NOMO-1 treated with DMSO at 0.1 percent for 48 hours (cell line): ENCODE measurements around the gene MRPL51.
"Not testable (repeated sequence)": the region's sequence is repeated elsewhere in the genome, so short reads cannot be mapped to it uniquely, and the experiment has no call there.

Source experiments
- DNase-seq: peaks from one replicate; lab custom pipeline; 2025; ENCODE audit not compliant: unreplicated experiment; lab: John Stamatoyannopoulos, UW

The MRPL51 gene

DNA sequence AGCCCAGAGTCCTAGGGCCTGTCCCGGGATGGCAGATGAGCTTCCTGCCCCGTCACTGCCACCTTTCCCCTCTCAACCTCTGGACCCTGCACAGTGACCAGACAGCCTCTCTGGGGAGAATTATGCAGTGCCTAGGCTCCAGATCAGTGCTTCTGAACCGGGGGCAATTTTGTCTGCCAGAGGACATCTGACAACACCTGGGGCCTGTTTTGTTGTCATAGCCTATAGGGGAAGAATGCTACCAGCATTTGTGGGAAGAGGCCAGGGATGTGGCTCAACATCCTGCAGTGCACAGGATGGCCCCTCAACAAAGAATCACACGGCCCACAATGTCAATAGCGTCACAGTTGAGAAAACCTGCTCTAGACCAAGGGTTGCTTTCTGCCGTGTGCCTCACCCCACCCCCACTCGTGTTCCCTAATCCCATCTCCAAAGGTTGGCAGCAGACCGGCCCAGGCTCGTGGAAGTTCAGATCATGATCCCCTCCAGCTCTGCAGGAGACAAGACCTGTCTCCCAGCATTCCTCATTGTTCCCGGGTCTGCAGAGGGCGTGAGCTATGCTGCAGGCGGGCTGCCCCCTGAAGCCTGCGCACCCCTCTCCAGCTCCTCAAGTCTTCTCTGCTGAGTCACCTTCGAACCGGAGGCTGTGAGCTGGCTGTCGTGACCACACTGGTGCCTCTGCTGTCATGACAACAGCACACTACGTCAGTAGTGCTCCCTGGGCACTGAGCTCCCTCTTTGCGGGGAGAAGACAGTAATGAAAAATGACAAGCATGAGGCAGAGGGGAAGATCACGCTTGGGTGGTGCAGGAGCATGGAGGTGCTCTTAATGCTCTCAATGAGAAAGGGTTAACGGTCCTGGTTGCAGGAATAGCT is 39.2 kb upstream of the MRPL51 start:
- DNase-seq = peak; percentile 82

DNA sequence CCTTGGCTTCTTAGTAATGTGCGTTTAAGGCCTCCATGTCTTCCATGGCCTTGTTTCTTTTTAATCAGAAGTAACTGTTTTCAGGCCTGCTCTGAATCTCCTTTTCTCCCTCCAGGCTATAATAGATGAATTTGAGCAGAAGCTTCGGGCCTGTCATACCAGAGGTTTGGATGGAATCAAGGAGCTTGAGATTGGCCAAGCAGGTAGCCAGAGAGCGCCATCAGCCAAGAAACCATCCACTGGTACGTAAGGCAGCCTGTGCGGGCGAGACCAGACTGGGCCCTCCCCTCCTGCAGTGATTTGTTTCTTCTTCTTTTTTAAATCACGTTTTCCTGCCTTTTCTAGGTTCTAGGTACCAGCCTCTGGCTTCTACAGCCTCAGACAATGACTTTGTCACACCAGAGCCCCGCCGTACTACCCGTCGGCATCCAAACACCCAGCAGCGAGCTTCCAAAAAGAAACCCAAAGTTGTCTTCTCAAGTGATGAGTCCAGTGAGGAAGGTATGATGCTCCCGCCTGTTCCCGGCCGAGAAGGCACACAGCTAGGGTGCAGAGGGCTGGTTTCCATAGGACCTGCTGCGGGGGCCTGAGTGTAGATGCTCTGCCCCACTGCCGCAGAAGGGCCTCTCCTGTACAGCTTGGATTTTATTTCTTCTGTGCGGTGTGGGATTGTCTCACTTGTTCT is 37.7 kb upstream of the MRPL51 start:
- DNase-seq = no peak

DNA sequence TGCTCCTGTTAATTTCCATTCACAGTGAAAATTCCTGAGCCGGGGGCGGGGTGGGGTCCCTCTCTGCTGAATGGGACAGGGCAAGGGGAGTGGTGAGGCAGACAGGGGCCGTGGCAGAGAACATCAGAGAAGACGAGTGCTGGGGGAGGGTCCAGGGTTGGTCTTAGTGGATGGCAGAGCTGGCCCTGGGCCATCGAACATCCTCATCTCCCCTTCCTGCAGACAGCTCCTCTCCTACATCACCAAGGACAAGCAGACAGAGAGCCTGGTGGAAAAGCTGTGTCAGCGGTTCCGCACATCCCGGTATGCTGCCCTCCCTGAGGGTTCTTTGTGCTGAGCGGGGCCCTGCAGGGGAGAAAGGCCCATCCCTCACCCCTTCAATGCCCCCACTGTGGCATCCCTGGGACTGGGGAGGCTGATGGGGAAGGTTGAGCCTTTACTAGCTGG is 36.3 kb upstream of the MRPL51 start:
- no peak for DNase-seq

DNA sequence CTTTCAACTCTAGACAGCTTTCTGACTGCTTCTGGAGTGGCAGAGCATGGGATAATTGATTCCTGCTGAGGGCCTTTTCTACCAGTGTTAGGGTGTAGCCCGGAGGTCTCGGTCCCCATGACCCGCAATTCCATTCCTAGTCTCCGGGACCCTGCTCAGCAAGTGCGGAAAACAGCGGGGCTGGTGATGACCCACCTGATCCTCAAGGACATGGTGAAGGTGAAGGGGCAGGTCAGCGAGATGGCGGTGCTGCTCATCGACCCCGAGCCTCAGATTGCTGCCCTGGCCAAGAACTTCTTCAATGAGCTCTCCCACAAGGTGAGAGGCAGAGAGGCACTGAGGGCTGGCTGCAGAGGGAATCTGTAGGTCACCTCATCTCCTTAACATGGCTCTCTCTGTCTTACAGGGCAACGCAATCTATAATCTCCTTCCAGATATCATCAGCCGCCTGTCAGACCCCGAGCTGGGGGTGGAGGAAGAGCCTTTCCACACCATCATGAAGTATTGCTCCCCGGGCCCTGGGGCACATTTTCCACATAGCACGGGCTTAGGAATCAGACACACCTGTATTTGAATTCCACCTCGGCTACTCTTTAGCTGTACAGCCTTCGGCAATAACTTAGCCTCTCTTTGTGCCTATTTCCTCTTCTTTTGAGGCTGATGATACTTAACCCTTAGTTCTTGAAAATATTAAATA is 35.6 kb upstream of the MRPL51 start:
- no peak for DNase-seq

DNA sequence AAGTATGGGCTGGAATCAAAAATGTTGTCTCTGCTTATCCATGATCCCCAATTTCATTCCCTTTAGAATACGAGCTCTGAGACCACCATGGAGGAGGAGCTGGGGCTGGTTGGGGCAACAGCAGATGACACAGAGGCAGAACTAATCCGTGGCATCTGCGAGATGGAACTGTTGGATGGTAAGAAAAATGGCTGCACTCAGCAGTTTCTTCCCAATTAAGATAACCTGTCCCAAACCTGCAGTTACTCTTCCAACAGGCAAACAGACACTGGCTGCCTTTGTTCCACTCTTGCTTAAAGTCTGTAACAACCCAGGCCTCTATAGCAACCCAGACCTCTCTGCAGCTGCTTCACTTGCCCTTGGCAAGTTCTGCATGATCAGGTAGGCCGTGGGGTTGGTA is 34.6 kb upstream of the MRPL51 start:
- no peak for DNase-seq

DNA sequence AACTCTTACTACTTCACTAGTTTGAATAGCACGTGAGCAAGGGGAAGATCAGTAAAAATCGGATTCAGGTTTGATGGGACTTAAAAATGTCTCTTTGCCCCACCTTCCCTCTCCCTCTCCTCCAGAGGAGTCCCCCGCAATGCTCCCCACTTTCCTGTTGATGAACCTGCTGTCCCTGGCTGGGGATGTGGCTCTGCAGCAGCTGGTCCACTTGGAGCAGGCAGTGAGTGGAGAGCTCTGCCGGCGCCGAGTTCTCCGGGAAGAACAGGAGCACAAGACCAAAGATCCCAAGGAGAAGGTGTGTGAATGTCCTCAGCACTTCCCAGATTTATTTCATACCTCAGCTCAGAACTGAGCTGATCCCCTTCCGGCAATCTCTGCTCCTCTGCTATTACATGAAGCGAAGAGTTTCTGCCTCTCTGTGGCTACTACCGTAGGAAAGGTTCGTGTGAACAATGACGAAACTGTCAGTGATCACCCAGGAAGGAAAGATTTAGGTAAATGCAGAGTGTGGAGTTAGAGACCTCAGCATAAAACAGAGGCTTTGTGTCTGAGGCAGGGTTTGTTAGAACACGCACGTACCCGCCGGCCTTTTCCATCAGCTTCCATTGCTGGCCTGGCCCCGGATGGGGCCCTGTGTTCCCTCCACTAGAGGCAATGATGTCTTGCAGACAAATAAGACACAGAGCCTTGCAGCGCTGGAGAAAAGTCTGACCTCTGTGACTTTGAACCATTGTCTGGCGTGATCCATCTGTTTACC is 33.9 kb upstream of the MRPL51 start:
- no peak for DNase-seq

DNA sequence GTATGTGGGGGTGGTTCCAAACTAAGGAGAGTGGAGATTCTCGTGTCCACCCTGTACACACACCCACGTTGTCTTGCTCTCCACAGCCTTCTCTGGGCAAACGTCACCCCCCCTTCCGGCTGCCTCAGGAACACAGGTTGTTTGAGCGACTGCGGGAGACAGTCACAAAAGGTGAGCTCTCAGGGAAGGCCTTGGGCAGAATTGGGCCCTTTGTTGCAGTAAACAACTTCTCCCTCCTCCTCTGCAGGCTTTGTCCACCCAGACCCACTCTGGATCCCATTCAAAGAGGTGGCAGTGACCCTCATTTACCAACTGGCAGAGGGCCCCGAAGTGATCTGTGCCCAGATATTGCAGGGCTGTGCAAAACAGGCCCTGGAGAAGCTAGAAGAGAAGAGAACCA is 33.1 kb upstream of the MRPL51 start:
- no peak for DNase-seq

DNA sequence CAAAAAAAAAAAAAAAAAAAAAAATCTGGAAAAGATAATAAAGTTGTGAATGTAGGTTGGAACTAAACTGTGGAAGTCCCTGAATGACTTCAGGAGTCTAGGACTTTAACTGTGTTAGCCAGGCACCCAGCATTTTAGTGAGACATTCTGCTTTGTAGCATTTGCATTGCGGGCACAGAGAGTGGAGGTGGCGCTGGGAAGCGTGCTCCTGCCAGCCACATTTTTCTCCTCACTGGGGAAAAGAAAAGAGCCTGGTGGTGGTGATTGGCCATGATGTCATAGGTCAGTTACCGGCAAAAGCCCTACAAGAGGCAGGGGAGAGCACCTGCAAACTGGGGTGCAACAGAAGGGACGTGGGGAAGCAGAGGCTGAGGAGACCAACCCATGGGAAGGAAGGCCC is 31.6 kb upstream of the MRPL51 start:
- no peak for DNase-seq

DNA sequence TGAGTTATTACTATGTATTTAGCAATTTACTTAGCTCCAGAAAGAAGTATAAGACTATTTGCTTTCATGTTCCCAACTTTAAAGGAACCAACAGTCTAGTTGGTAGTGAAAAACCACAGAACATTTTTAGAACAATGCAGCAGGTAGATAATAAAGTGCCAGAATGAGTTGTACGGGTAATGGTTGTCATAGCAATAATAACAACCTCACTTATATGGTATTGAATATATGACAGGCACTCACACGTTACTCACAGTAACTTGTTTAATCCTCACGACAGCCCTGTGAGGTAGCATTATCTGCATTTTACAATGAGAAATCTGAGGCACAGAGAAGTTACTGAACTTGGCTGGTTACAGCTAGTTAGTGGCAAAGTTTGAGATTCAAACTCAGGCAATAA is 30.6 kb upstream of the MRPL51 start:
- DNase-seq = no peak

DNA sequence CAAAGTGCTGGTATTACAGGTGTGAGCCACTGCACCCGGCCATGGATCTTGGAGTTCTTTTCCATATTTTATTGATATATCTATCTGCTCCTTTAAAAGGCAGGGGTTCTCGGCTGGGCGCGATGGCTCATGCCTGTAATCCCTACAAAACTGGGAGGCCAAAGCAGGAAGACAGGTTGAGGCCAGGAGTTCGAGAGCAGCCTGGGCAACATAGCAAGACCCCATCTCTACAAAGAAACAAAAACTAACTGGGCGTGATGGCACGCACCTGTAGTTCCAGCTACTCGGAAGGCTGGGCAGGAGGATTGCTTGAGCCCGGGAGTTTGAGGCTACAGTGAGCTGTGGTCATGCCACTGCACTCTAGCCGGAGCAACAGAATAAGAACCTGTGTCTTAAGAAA is 29.1 kb upstream of the MRPL51 start:
- DNase-seq = no peak

DNA sequence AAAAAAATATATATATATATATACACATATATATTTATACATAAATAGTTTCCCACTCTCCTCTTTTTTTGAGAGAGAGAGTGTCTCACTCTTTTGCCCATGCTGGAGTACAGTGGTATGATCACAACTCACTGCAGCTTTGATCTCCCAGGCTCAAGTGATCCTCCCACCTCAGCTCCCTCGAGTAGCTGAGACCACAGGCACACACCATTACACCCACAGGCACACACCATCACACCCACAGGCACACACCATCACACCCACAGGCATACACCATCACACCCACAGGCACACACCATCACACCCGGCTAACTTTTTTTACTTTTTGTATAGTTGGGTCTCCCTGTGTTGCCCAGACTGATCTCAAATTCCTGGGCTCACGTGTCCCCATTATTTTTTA is 27.1 kb upstream of the MRPL51 start:
- DNase-seq = no peak

DNA sequence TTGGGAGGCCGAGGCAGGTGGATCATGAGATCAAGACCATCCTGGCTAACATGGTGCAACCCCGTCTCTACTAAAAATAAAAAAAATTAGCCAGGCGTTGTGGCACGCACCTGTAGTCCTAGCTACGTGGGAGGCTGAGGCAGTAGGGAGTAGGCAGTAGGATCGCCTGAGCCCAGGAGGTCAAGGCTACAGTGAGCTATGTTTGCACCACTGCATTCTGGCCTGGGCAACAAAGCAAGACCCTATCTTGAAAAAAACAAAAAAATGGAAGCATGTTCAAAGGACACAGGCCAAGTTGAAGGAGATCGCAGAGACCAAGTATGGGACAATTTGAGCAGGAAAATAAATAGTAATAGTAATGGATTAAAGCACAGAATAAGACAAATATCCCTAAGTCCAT is 15.0 kb upstream of the MRPL51 start:
- DNase-seq = no peak

DNA sequence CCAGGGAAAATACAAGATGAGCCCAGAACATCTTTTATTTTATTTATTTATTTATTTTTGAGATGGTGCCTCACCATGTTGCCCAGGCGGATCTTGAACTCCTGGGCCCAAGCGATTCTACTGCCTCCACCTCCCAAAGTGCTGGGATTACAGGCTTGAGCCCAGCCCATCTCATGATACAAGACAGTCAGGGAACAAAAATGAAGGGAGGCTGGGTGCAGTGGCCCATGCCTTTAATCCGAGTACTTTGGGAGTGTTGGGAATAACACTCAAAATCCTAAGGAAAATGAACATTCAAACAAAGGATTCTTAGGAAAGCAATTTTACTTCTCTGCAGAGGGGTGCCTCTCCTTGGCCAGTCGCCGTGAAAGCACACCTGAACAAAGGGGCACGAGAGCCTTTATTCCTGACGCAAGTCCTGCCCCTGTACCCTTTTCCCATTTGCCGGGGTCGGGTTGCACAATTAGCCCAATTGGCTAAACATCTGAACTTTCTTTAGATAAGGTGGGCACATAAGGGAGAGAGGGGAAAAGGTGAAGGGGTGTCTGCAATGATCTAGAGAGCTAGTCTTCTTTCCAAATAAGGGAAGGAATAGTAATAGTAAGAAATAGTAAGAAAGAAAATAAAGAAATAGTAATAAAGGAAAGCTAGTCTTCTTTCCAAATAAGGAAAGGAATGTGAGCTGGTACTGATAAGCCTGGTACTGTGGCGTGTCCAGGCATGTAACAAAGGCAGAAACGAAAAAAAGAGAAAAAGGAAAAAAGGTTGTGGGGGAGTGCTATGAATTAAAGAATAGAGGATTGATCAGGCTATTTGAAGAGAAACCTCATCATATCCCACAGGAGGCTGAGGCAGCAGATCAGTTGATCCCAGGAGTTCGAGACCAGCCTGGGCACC is 14.3 kb upstream of the MRPL51 start:
- no peak for DNase-seq

DNA sequence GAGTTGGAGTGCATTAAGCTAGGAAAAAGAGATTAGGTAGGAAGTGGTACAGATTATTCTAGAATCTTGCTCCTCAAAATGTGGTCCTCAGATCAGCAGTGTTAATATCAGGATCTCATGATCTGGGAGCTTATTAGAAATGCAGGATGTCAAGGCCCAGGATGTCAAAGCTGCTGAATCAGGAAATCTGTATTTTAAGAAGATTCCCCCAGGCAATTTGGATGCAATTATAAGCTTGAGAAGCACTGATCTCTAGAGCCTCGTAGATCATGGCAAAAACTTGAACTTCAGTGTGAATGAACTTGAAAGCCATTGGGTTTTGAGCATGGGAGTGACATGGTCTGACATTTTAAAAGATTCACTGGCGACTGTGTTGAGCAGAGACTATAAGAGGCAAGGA is 7.4 kb upstream of the MRPL51 start:
- DNase-seq = no peak

DNA sequence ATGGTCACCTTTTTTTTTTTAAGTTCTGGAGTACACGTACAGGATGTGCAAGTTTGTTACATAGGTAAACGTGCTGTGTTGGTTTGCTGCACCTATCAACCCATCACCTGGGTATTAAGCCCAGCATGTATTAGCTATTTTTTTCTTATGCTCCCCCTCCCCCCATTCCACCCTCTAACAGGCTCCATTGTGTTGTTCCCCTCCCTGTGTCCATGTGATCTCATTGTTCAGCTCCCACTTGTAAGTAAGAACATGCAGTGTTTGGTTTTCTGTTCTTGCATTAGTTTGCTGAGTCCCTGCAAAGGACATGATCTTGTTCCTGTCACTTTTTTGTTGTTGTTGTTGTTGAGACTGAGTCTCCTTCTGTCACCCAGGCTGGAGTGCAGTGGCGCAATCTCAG is 4.2 kb upstream of the MRPL51 start:
- not testable (repeated sequence) for DNase-seq

DNA sequence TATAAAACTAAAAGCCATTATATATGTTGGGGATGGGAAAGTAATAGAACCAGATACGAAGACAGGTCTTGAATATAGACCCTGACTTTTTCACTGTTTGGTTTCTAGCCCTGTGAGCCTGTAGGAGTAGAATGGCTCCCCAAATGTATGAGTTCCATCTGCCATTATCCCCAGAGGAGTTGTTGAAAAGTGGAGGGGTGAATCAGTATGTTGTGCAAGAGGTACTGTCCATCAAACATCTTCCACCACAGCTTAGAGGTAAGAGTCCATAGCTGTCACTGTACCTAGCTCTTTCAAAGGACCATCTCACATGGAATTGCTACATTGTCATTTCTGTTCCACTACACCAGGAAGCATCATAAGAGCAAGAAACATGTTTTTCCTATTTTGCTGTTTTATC is 1.9 kb upstream of the MRPL51 start:
- no peak for DNase-seq

DNA sequence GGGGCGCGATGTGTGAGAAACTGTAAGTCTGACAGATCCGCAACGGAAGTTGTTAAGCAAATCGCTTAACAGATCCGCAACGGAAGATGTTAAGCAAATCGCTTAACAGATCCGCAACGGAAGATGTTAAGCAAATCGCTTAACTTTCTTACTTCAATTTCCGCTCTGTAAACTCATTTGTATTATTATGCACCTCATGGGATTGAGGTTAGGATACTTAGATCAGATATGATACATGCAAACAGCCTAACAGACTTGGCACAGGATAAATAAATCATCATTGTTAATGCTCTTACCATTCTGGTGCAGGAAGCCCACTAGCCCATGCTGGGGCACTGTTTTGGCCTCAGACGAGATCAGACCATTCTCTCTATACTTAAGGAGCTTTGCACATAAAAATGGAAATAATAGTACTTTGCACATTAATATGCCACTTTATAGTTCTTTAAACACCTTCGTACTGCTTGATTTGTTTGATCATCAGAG is 1.2 kb upstream of the MRPL51 start:
- peak; percentile 53 for DNase-seq

DNA sequence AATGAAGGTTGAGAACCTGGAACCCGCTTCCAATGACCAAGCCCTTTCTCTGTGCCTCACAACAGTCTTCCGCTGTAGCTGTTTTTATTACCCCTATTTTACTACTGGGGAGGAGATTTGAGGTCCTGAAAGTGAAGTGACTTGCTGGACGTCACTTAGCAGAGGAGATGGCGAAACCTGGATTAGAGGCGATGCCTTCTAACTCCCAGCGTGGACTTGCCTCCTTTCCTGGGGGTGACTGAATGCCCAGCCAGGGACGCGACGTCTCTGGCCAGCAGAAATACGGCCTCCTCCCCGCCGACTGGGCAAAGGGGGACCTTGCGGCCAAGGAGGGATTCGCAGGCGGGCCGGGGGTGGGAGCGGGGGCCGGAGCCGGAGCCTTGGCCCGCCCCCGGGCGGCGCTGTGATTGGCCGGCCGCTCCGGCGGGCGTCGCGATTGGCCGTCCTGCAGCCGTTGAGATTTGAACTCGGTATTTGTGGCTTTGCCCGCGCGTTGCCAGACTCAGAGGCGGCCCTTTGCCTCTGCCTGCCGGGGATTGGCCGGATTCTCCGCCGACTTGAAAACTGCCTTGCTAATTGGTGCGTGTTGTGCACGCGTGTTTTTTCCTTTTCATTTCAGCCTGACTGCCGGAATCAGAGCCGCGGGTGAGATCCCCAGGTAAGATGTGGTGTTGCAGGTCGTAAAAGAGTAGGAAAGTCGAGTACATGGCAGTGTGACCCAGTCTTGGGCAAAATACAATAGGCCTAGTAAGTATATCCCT is 615 bp upstream of the MRPL51 start, which contains the start of gene NCAPD2:
Gene NCAPD2 (plus strand): TSS at position 606 of the 761 bp plus-strand sequence. CDS start 997 bp downstream, outside the sequence.
- DNase-seq = peak; percentile 97

DNA sequence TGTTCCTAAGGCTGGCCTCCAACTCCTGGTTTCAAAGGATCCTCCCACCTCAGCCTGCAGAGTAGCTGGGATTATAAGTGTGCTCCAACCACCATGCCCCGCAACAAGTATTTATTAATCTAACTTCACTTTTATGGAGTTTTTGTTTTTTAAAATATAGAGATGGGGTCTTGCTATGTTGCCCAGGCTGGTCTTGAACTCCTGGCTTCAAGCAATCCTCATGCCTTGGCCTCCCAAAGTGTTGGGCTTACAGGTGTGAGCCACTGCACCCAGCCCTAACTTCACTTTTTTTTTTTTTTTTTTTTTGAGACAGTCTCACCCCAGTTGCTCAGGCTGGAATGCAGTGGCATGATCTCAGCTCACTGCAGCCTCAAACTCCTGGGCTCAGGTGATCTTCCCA is 2.4 kb downstream of the MRPL51 start:
- DNase-seq = not testable (repeated sequence)
